ENCODE data around the gene RIPOR2.
"Not testable (repeated sequence)": the region's sequence is repeated elsewhere in the genome, so short reads cannot be mapped to it uniquely, and the experiment has no call there.

Gene RIPOR2

GRCh38 chr6:24957199-24957598 is 21.4 kb upstream of the RIPOR2 start:
- no peak overlapping the region for H3K27ac ChIP-seq (ENCODE audit: low read depth in 2 of 2, low read length in 2 of 2)

GRCh38 chr6:24953726-24954125 is 18.0 kb upstream of the RIPOR2 start:
- Histone ChIP-seq H3K4me1 (ENCODE audit: control insufficient read depth in 2 of 2, insufficient read depth in 2 of 2, low read length in 2 of 2) (peaks cover 0 to 3% of the 10 kb centered on the region in 2 donors), H3K36me3 (ENCODE audit: control insufficient read depth in 2 of 2, insufficient read depth in 2 of 2, low read length in 2 of 2) (no peaks in the 10 kb centered on the region), H3K9ac (ENCODE audit: low read depth in 1 of 2, low read length in 2 of 2) (no peak overlapping the region), H3K4me3 (ENCODE audit: low read length in 2 of 2) (no peak overlapping the region), H3K27ac (ENCODE audit: low read depth in 2 of 2, low read length in 2 of 2) (no peak overlapping the region), H3K27me3 (ENCODE audit: control insufficient read depth in 2 of 2, insufficient read depth in 2 of 2, low read length in 2 of 2) (no peaks in the 10 kb centered on the region), H3K9me3 (ENCODE audit: control insufficient read depth in 2 of 2, low read length in 2 of 2) (no peaks in the 10 kb centered on the region)

More at GRCh38 chr6:24957199-24957598, 21.4 kb upstream of the RIPOR2 start:
- Histone ChIP-seq H3K4me1 (ENCODE audit: control insufficient read depth in 2 of 2, insufficient read depth in 2 of 2, low read length in 2 of 2) (peaks cover 0 to 5% of the 10 kb centered on the region in 2 donors), H3K9ac (ENCODE audit: low read depth in 1 of 2, low read length in 2 of 2) (no peak overlapping the region), H3K9me3 (ENCODE audit: control insufficient read depth in 2 of 2, low read length in 2 of 2) (no peaks in the 10 kb centered on the region), H3K4me3 (ENCODE audit: low read length in 2 of 2) (no peak overlapping the region), H3K36me3 (ENCODE audit: control insufficient read depth in 2 of 2, insufficient read depth in 2 of 2, low read length in 2 of 2) (no peaks in the 10 kb centered on the region), H3K27me3 (ENCODE audit: control insufficient read depth in 2 of 2, insufficient read depth in 2 of 2, low read length in 2 of 2) (no peaks in the 10 kb centered on the region)

- Histone ChIP-seq H3K27me3 (ENCODE audit: control insufficient read depth in 2 of 2, insufficient read depth in 2 of 2, low read length in 2 of 2) (no peaks in the 10 kb centered on the region), H3K27ac (ENCODE audit: low read depth in 2 of 2, low read length in 2 of 2) (peak overlapping the region in 1 of 2 donors; percentile 10), H3K9me3 (ENCODE audit: control insufficient read depth in 2 of 2, low read length in 2 of 2) (no peaks in the 10 kb centered on the region), H3K4me1 (ENCODE audit: control insufficient read depth in 2 of 2, insufficient read depth in 2 of 2, low read length in 2 of 2) (peaks cover 0 to 3% of the 10 kb centered on the region in 2 donors), H3K4me3 (ENCODE audit: low read length in 2 of 2) (peak overlapping the region in 1 of 2 donors; percentile 43), H3K36me3 (ENCODE audit: control insufficient read depth in 2 of 2, insufficient read depth in 2 of 2, low read length in 2 of 2) (no peaks in the 10 kb centered on the region), H3K9ac (ENCODE audit: low read depth in 1 of 2, low read length in 2 of 2) (no peak overlapping the region)
These were observed 16.1 kb upstream of the RIPOR2 start for GRCh38 chr6:24951811-24952299.

GRCh38 chr6:24950218-24950941 is 14.6 kb upstream of the RIPOR2 start:
- no peak overlapping the region for H3K27ac ChIP-seq (ENCODE audit: low read depth in 2 of 2, low read length in 2 of 2)
- H3K4me3 ChIP-seq (ENCODE audit: low read length in 2 of 2): no peak overlapping the region

GRCh38 chr6:24949020-24949569 is 13.3 kb upstream of the RIPOR2 start:
- Histone ChIP-seq H3K9me3 (ENCODE audit: control insufficient read depth in 2 of 2, low read length in 2 of 2) (no peaks in the 10 kb centered on the region), H3K4me1 (ENCODE audit: control insufficient read depth in 2 of 2, insufficient read depth in 2 of 2, low read length in 2 of 2) (peaks cover 0 to 3% of the 10 kb centered on the region in 2 donors), H3K9ac (ENCODE audit: low read depth in 1 of 2, low read length in 2 of 2) (no peak overlapping the region), H3K36me3 (ENCODE audit: control insufficient read depth in 2 of 2, insufficient read depth in 2 of 2, low read length in 2 of 2) (no peaks in the 10 kb centered on the region), H3K4me3 (ENCODE audit: low read length in 2 of 2) (no peak overlapping the region), H3K27me3 (ENCODE audit: control insufficient read depth in 2 of 2, insufficient read depth in 2 of 2, low read length in 2 of 2) (no peaks in the 10 kb centered on the region), H3K27ac (ENCODE audit: low read depth in 2 of 2, low read length in 2 of 2) (peak overlapping the region in 1 of 2 donors; percentile 2)

More at GRCh38 chr6:24950218-24950941, 14.6 kb upstream of the RIPOR2 start:
- Histone ChIP-seq H3K36me3 (ENCODE audit: control insufficient read depth in 2 of 2, insufficient read depth in 2 of 2, low read length in 2 of 2) (no peaks in the 10 kb centered on the region), H3K9me3 (ENCODE audit: control insufficient read depth in 2 of 2, low read length in 2 of 2) (no peaks in the 10 kb centered on the region), H3K4me1 (ENCODE audit: control insufficient read depth in 2 of 2, insufficient read depth in 2 of 2, low read length in 2 of 2) (peaks cover 0 to 3% of the 10 kb centered on the region in 2 donors), H3K27me3 (ENCODE audit: control insufficient read depth in 2 of 2, insufficient read depth in 2 of 2, low read length in 2 of 2) (no peaks in the 10 kb centered on the region), H3K9ac (ENCODE audit: low read depth in 1 of 2, low read length in 2 of 2) (no peak overlapping the region)

GRCh38 chr6:24948261-24948660 is 12.5 kb upstream of the RIPOR2 start:
- not testable (repeated sequence) for H3K4me3 ChIP-seq (ENCODE audit: low read length in 2 of 2); H3K27me3 ChIP-seq (ENCODE audit: control insufficient read depth in 2 of 2, insufficient read depth in 2 of 2, low read length in 2 of 2); H3K9ac ChIP-seq (ENCODE audit: low read depth in 1 of 2, low read length in 2 of 2); H3K27ac ChIP-seq (ENCODE audit: low read depth in 2 of 2, low read length in 2 of 2); H3K9me3 ChIP-seq (ENCODE audit: control insufficient read depth in 2 of 2, low read length in 2 of 2); H3K36me3 ChIP-seq (ENCODE audit: control insufficient read depth in 2 of 2, insufficient read depth in 2 of 2, low read length in 2 of 2); H3K4me1 ChIP-seq (ENCODE audit: control insufficient read depth in 2 of 2, insufficient read depth in 2 of 2, low read length in 2 of 2)

GRCh38 chr6:24947636-24948035 is 11.9 kb upstream of the RIPOR2 start:
- Histone ChIP-seq H3K27ac (ENCODE audit: low read depth in 2 of 2, low read length in 2 of 2) (no peak overlapping the region), H3K27me3 (ENCODE audit: control insufficient read depth in 2 of 2, insufficient read depth in 2 of 2, low read length in 2 of 2) (no peaks in the 10 kb centered on the region), H3K9me3 (ENCODE audit: control insufficient read depth in 2 of 2, low read length in 2 of 2) (no peaks in the 10 kb centered on the region), H3K4me1 (ENCODE audit: control insufficient read depth in 2 of 2, insufficient read depth in 2 of 2, low read length in 2 of 2) (peaks cover 0 to 3% of the 10 kb centered on the region in 2 donors), H3K36me3 (ENCODE audit: control insufficient read depth in 2 of 2, insufficient read depth in 2 of 2, low read length in 2 of 2) (no peaks in the 10 kb centered on the region), H3K9ac (ENCODE audit: low read depth in 1 of 2, low read length in 2 of 2) (no peak overlapping the region), H3K4me3 (ENCODE audit: low read length in 2 of 2) (no peak overlapping the region)

GRCh38 chr6:24945054-24945453 is 9.3 kb upstream of the RIPOR2 start:
- no peaks in the 10 kb centered on the region for H3K36me3 ChIP-seq (ENCODE audit: control insufficient read depth in 2 of 2, insufficient read depth in 2 of 2, low read length in 2 of 2)
- H3K4me3 ChIP-seq (ENCODE audit: low read length in 2 of 2): no peak overlapping the region
- H3K4me1 ChIP-seq (ENCODE audit: control insufficient read depth in 2 of 2, insufficient read depth in 2 of 2, low read length in 2 of 2): no peaks in the 10 kb centered on the region
- H3K9ac ChIP-seq (ENCODE audit: low read depth in 1 of 2, low read length in 2 of 2): no peak overlapping the region
- H3K9me3 ChIP-seq (ENCODE audit: control insufficient read depth in 2 of 2, low read length in 2 of 2): no peaks in the 10 kb centered on the region
- H3K27ac ChIP-seq (ENCODE audit: low read depth in 2 of 2, low read length in 2 of 2): no peak overlapping the region
- no peaks in the 10 kb centered on the region for H3K27me3 ChIP-seq (ENCODE audit: control insufficient read depth in 2 of 2, insufficient read depth in 2 of 2, low read length in 2 of 2)

- no peak overlapping the region for H3K4me3 ChIP-seq (ENCODE audit: low read length in 2 of 2)
- H3K4me1 ChIP-seq (ENCODE audit: control insufficient read depth in 2 of 2, insufficient read depth in 2 of 2, low read length in 2 of 2): no peaks in the 10 kb centered on the region
- no peak overlapping the region for H3K9ac ChIP-seq (ENCODE audit: low read depth in 1 of 2, low read length in 2 of 2)
- no peaks in the 10 kb centered on the region for H3K9me3 ChIP-seq (ENCODE audit: control insufficient read depth in 2 of 2, low read length in 2 of 2)
- H3K27ac ChIP-seq (ENCODE audit: low read depth in 2 of 2, low read length in 2 of 2): no peak overlapping the region
- peaks cover 0 to 2% of the 10 kb centered on the region in 2 donors for H3K27me3 ChIP-seq (ENCODE audit: control insufficient read depth in 2 of 2, insufficient read depth in 2 of 2, low read length in 2 of 2)
- H3K36me3 ChIP-seq (ENCODE audit: control insufficient read depth in 2 of 2, insufficient read depth in 2 of 2, low read length in 2 of 2): no peaks in the 10 kb centered on the region
These were observed 8.0 kb upstream of the RIPOR2 start for GRCh38 chr6:24943774-24944173.

GRCh38 chr6:24940311-24940917 is 4.7 kb upstream of the RIPOR2 start:
- Histone ChIP-seq H3K27me3 (ENCODE audit: control insufficient read depth in 2 of 2, insufficient read depth in 2 of 2, low read length in 2 of 2) (peaks cover 0 to 2% of the 10 kb centered on the region in 2 donors), H3K36me3 (ENCODE audit: control insufficient read depth in 2 of 2, insufficient read depth in 2 of 2, low read length in 2 of 2) (no peaks in the 10 kb centered on the region), H3K4me3 (ENCODE audit: low read length in 2 of 2) (no peak overlapping the region), H3K4me1 (ENCODE audit: control insufficient read depth in 2 of 2, insufficient read depth in 2 of 2, low read length in 2 of 2) (no peaks in the 10 kb centered on the region), H3K27ac (ENCODE audit: low read depth in 2 of 2, low read length in 2 of 2) (no peak overlapping the region), H3K9me3 (ENCODE audit: control insufficient read depth in 2 of 2, low read length in 2 of 2) (no peaks in the 10 kb centered on the region), H3K9ac (ENCODE audit: low read depth in 1 of 2, low read length in 2 of 2) (no peak overlapping the region)

Data from mucosa of rectum (tissue), 2 donors.